HG03342 (cell line): ENCODE measurements around the gene M1AP.

Experiments used
- ATAC-seq: cut with Tn5 transposase; IDR thresholded peaks from one replicate; pipeline ENCODE4 v1.9.1; 2021; ENCODE audit warnings: mild to moderate bottlenecking, moderate library complexity; ENCODE audit not compliant: unreplicated experiment

The M1AP gene

DNA sequence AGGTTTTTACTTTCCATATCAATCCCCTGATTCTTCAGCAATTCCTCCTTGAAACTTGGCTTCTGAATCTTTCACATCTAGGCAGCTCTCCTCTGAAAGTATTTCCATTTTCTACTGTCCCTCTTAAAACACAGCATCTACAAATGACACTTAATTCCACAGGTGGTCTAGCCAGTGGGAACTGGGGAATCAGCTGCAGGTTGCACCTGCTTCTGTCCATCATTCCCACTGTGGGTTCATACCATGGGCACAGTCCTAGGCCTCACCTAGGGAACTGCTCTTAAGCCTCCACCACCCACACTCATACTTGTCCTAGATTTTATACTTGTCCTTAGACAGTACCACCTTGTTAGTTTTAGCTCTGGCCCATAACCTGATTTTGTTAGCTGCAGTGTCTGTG lies 96.6 kb downstream of the M1AP start:
- ATAC-seq = no peak

DNA sequence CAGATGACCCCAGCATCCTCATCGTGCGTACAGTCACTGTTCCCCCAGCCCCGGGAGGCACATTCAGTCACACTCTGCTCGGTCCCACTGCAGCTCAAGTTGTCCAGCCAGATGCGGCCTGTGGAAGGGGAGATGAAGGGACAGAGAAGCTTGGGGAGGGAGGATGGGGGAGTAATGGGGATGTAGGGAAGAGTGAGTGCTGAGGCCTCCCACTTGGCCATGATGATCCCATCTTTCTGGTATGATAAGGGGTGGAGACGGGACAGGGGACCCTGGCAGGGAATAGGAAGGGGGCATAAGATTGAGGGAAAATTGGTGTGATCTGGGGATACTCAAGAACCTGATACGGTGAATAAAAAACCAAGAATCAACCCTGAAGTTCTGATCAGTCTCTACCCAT lies 97.9 kb downstream of the M1AP start:
- ATAC-seq = no peak

DNA sequence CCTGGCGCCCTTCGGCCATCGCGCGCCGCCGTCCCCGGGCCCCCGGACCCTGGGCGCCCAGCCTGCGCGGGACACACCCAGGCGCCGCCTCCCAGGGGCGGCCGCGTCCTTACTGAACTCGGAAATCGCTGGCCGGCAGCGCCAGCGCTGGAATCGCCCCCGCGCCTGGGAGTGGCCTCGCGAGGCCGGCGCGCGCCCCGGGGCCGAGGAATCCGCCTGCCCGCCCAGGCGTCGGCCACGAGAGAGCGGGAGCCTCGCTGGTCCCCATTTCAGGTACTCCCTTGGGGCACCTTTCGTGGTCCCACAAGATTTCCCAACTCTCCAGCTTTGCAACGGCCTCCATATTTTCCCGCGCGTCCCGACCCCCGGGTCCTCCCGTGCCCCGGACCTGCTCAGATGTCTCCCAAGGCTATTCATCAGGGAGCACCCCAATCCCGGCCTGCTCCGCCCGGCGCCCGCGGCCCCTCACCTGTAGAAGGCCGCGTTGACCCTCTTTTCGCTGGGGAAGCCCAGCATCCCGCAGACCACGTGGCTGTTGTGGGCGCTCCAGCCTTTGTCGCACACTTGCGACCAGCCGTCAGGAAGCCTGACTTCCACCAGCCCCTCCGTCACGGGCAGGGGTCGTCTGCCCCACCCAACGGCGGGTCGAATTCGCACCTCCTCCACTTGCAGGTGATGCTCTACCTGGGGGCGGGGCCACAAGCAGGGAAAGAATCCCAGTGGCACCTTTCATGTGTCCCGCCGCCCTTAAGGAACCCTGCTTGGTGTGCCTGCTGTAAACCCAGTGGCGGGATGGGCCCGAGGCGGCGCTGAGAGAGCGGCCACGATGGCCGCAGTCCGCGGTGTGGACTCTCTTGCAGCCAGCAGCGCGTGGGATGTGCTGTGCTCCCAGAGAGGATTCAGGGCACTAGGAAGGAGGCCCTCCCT lies 99.0 kb downstream of the M1AP start:
- ATAC-seq = no peak

DNA sequence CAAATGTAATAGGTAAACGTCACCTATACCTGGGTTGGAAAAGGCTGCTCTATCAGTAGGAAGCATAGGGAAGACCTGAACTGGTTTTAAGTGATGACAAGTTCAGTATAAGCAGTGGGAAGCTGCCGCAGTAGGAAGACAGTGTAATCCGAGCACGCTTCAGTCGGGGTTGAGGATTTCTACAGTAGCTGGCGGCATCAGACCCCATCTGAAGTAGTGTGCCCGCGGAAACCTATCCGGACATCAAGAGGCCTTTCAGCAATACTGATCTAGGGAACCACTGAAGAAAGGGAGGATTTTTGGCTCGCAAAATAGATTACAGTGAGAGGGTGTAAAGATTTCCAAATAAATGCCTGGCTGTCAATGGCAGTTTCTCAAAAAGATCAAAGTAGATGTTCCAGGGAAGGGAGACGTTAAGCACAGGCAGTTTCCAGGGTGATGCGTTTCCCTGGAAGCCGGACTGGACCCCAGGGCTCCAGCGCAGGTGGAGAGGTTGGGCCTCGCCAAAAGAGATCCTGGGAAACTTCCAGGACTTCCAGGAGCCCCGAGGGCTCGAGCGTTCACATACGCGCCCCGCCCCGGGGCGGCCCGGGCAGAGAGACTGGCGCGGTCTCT lies 99.7 kb downstream of the M1AP start:
- no peak for ATAC-seq

DNA sequence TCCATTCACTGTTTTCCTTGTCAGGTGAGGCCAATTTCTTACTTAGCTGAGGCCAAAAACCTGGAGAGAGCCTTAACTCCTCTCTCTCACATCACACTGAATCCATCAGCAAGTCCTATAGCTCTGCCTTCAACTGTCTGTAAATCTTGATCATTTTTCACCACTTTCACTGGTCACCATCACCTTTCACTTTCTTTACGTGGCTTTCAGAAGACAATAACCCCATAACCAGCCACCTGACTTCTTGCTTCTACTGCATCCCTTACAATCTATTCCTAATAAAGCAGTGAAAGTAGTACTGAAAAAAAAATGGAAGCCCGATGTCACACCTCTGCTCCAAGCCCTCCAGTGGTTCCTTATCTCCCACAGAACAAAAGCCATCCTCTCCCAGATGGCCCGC lies 102.1 kb downstream of the M1AP start:
- ATAC-seq = no peak

DNA sequence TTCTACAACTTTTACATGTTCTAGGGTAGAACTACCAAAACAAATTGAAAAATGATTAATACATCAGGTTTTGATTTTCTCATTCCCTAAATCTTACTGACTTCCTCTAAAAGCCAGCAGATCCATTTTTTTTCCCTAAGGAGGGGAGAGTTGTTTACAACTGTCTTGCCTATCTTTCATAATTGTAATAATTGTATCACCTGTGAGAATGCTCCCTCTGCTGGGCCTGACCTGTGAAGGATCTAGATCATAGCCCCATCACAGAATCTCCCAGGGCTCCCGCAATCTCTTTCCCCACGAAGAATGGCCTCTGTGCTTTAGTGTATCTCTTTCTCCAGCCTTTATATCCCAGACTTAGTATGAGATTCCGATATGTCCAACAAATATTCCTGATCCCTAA lies 103.5 kb downstream of the M1AP start:
- ATAC-seq = no peak

DNA sequence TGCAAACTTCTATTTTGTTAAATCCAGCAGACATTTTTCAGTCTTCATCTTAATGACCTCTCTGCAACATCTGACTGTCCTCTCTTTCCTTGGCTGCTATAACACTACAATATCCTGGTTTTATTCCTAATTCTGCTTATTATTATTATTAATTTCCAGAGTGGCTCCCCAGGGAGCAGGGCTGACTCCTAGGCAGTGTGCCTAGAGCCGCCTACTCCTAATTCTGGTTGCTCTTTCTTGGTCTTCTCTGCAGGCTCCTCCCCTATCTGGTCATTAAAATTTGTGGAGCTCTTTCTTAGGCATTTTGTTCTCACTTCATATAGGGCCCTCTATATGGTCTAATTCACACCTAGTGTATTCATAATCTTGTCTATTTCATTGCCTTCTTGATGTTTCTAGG lies 105.2 kb downstream of the M1AP start:
- no peak for ATAC-seq

DNA sequence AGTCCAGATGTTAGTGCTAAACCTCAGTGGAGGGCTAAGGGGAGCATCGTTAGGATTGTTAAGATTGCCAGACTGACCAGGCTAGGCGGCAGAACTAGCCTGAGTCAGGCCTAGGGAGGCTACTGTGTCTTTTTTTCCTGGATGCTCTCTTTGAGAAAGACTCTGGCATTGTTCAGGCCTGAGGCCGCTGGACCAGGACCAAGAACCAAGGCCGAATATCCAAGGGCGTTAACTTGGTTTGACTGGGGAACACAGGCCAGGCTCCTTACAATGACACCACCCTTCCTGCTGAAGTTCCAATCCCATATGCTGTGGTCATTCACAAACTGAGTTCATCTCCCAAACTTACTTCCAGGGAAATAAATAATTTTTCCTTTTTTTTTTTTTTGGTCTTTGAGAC lies 107.8 kb downstream of the M1AP start:
- no peak for ATAC-seq

DNA sequence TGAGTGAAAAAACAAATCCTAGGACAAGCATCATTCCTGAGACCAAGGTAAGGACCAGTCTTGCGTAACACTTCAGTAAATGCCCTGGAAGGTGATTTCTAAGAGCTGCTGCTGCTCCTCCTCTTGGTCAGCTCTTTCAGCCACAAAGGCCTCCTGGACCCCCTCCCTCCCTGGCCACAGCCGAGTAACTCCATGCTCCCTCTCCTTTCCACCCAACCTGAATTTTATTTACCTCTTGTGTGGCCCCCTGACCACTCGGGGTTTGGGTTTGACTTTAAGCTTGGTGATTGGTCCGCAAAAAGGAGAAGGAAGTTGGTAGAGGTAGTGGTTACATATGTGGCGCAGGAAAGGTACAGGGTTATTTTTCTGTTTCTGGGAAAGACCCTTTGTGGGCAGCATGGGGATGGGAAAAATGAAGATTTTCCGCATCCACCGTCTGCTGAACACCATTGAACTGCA lies 109.2 kb downstream of the M1AP start:
- no peak for ATAC-seq

DNA sequence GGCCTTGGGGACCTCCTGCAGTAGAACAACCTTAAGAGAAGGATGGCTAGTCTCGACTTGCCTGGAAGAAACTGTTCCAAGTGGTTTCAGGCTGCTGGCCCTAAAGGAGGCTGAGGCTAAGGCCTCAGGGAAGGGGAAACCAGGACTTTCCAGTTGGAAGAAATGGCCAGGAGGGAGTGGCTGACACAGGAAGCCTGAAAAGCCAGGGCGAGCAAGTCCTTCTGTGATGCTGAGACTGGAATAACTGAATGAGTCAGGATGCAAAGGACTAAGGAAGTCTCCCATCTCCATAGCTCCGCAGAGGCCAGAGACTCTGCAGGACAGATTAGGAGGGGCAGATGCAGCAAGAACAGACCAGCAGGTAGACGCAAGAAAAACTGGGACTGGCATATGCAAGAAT lies 111.0 kb downstream of the M1AP start:
- ATAC-seq = no peak

DNA sequence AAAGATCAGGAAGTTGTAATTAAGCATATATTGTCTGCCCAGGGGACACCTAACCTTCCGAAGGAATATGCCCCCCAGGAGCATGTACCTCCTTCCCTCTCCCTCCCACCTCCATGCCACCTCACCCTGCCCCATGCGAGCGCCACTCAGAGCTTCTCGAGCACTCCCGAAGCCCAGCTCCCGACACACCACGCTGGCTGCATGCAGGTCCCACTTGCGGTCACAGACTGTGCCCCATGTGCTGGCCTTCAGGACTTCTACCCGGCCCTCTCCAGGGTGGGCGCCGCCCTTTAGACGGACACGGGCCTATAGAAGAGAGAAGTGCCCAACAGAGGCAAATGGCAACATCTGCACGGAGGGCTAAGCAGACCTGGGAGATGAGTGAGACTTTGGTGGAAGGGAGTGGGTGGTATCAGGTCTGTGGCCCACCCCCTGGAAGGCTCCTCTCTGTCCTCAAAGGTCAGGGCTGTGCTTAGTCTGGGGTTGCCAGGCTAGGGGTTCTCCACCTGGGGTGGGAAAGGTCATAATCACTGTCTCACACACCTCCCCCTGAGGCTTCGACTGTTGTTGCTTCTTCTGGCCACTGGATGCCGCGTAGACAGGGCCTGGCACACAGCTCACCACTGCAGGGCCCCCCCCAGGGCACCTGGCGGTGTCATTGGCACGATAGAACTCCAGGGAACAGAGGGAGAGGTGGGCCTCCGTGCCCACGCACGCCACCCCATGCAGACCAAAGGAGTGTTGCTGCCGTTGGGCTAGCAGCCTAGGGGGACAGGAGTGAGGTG lies 111.8 kb downstream of the M1AP start:
- ATAC-seq = no peak

DNA sequence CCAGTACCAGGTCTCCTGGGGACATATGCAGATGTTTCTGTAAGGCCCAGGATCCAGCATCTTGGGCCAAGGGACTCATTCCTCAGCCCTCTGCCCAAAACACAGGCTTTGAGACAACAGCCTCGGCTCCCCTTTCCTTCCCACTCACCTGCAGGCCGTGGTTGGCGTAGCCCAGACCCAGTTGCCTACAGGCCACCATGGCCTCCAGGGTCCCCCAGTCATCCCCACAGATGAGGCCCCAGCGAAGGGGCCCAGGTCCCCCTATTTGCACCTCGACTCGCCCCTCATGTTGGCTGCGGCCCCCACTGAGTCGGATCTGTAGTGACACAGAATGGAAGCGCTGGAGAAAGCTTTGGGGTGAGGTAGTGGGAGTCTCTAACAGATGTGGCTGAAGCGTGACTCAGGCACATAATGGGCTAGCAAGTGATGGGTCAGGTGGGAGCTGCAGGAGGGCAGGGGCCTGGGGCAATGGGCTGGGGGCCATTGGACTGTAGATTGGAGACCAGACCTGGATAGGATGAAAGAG lies 112.6 kb downstream of the M1AP start:
- no peak for ATAC-seq

DNA sequence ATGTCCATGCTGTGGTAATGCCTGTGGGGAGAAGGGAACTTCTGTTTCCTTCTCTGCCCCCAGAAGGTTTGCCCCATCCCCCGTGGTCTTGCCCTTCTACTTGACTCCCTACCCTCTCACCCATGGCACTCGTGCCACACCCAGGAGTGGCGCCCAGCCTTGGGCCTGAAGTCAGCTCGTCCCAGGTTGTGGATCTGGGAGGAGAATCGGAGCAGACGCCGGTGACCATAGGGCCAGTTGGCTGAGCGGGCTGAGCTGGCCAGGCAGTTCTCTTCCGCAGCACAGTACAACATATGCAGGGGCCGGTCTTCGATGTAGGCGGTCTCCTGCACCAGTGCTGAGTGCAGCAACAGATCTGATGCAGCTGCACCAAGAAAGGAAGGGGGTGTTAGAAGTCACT lies 113.7 kb downstream of the M1AP start:
- no peak for ATAC-seq

DNA sequence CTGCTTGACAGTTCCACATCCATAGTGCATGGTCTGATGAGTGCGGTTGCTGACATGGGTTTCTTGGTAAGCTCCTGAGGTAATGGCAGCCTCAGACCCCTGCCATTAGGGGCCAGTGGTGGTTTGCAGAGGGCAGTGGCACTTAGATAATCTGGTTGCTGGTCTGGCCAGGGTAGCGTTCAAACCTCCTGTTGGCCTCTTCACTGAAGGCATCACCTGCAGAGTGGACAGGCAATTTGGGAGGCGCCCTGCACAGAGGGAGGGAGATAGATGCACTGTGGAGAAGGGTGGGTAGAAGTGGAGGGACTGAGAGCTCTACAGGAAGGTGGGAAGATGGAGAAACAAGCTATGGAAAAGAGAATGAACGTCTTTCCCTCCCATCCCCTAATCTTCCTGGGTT lies 114.7 kb downstream of the M1AP start:
- ATAC-seq = no peak

DNA sequence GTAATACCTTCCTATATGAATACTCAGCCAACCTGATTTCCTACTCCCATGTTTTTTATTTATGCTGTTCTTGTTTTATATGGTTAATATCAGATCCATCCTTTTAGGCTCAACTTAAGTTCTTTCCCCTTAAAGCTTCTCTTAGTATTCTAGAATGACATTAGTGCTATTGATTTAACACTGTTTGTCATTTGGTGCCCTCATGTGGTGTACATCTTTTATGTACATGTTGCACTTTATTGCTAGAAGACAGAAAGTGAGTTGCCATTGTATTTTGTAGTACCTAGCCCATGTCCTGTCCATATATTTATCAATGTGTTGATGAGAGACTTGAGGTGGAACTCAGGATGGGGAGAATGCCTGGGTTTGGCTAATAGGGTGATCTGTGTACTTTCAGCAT lies 115.9 kb downstream of the M1AP start:
- no peak for ATAC-seq

DNA sequence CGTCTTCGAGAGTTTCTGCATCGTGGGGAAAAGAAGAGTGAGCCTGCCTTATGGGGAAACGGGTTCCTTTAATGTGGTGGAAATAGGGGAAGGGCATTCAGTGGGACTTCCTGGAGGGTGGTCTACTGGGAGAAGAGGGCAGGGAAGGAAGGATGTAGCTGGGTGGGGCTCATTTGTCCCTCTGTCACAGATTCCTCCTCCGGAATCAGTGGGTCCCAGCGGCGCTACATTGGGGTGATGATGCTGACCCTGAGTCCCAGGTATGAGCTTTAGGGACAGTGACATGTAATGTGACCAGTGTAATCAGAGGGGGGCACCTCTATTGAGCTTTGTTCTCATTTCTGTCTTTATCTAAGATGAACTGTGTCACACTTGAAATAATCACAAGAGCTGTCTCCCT lies 116.5 kb downstream of the M1AP start:
- no peak for ATAC-seq

DNA sequence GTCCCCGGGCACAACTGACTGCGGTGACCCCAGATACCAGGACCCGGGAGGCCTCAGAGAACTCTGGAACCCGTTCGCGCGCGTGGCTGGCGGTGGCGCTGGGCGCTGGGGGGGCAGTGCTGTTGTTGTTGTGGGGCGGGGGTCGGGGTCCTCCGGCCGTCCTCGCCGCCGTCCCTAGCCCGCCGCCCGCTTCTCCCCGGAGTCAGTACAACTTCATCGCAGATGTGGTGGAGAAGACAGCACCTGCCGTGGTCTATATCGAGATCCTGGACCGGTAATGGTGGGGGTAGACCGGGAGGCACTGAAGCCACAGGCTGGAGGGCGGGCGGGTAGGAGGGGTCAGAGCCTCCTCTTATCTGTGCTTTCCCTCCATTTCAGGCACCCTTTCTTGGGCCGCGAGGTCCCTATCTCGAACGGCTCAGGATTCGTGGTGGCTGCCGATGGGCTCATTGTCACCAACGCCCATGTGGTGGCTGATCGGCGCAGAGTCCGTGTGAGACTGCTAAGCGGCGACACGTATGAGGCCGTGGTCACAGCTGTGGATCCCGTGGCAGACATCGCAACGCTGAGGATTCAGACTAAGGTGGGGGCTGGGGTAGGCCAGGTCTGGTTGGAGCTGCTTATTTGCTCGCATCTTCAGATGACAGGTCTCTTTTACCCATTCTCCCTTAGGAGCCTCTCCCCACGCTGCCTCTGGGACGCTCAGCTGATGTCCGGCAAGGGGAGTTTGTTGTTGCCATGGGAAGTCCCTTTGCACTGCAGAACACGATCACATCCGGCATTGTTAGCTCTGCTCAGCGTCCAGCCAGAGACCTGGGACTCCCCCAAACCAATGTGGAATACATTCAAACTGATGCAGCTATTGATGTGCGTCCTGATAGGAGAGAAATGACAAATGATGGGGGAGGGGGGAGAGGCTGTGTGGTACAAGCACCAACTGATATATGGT lies 117.6 kb downstream of the M1AP start:
- ATAC-seq = peak; percentile 30

DNA sequence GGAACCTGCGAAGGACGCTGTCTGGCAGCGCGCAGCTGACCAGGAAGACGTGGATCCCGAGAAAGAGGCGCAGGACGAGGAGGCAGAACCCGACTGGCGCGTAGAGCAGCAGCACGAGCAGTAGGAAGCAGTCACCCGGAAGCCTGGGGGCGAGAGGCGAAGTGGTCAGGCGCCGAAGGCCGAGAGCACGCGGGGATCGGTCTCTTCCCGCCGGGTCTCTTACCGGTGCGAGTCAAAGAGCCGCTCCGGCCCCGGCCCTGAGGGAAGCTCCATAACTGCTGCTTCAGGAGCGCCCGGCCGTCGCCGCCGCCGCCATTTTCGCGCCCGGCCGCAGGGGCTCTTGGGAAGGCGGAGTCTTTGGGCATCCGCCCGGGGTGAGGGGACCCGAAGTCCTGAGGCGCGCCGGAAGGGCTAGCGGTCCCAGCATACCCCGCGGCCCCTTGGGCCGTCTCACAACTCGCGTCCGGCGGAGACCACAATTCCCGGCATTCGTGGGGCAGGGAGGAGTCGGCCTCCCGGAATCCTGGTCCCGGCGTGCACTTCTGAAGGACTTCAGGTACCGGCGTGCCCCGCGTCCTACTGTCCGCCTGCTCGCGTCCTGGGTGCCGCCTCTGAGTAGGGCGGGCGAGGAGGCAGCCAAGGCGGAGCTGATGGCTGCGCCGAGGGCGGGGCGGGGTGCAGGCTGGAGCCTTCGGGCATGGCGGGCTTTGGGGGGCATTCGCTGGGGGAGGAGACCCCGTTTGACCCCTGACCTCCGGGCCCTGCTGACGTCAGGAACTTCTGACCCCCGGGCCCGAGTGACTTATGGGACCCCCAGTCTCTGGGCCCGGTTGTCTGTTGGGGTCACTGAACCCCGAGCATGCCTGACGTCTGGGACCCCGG lies 118.5 kb downstream of the M1AP start, which contains the start of the genes AUP1 and HTRA2:
Gene AUP1, minus strand, starts transcription at position 350 of the 882 bp plus-strand sequence. Its CDS starts 77 bp downstream, at position 273.
Gene HTRA2, plus strand, starts transcription at position 577 of the 882 bp plus-strand sequence. Its CDS starts 74 bp downstream, at position 651.
- peak; percentile 77 for ATAC-seq
